Body of pancreas (tissue), 4 donors: ENCODE measurements around the gene TSGA10IP.

Experiments
- CTCF ChIP-seq, 7 experiments: fragments of 450-650 bp in 4 of 7; fragments of 200-600 bp in 3 of 7; sonication (generic) in 3 of 7; IDR thresholded peaks; one replicate each; pipeline ENCODE4 v1.5.1; 2016 to 2019; ENCODE audit warnings: antibody characterized with exemption in 7 of 7
- POLR2A ChIP-seq, 3 donors: fragments of 450-650 bp; IDR thresholded peaks; one replicate each; pipeline ENCODE4 v1.6.1; 2016; ENCODE audit warnings: antibody characterized with exemption in 3 of 3, mild to moderate bottlenecking in 2 of 3

- no peak for TF ChIP-seq POLR2A (IDR thresholded peaks at IDR 0.05)
- TF ChIP-seq CTCF (IDR thresholded peaks at IDR 0.05) = no peak
These were observed 19.9 kb upstream of the TSGA10IP start for GRCh38 chr11:65925397-65925796.
